ENCODE measurements around the gene G3BP2.

GRCh38 chr4:75612306-75612705 lies 60.9 kb downstream of the G3BP2 start:
- TF ChIP-seq, protein P1, sequence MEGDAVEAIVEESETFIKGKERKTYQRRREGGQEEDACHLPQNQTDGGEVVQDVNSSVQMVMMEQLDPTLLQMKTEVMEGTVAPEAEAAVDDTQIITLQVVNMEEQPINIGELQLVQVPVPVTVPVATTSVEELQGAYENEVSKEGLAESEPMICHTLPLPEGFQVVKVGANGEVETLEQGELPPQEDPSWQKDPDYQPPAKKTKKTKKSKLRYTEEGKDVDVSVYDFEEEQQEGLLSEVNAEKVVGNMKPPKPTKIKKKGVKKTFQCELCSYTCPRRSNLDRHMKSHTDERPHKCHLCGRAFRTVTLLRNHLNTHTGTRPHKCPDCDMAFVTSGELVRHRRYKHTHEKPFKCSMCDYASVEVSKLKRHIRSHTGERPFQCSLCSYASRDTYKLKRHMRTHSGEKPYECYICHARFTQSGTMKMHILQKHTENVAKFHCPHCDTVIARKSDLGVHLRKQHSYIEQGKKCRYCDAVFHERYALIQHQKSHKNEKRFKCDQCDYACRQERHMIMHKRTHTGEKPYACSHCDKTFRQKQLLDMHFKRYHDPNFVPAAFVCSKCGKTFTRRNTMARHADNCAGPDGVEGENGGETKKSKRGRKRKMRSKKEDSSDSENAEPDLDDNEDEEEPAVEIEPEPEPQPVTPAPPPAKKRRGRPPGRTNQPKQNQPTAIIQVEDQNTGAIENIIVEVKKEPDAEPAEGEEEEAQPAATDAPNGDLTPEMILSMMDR (IDR thresholded peaks at IDR 0.05): no peak
- no peak for TF ChIP-seq POLR2A (IDR thresholded peaks at IDR 0.05)

Data from heart left ventricle (tissue), 13 donors.